Transverse colon (tissue), 3 donors: ENCODE results near the gene SULF2.

Source experiments
- CTCF ChIP-seq, 5 experiments: fragments of 200-600 bp in 3 of 5; fragments of 450-650 bp in 2 of 5; sonication (generic) in 3 of 5; IDR thresholded peaks; 1 replicate in 2 of 5; 2 replicates in 3 of 5; pipeline ENCODE4 v1.5.1; 2016 to 2017; ENCODE audit warnings: antibody characterized with exemption in 5 of 5, inconsistent platforms in 3 of 5, mild to moderate bottlenecking in 2 of 5, moderate library complexity in 1 of 5
- EP300 ChIP-seq: sonication (generic); formaldehyde crosslinking; IDR thresholded peaks from one replicate; pipeline ENCODE4 v1.6.1; 2017; ENCODE audit warnings: antibody characterized with exemption, low read depth
- POLR2A ChIP-seq: fragments of 450-650 bp; IDR thresholded peaks from one replicate; pipeline ENCODE4 v1.6.1; 2016; ENCODE audit warnings: antibody characterized with exemption, mild to moderate bottlenecking, moderate library complexity

- TF ChIP-seq CTCF (IDR thresholded peaks at IDR 0.05): peak; percentile 61 to 75 (median 70)
- no peak for TF ChIP-seq POLR2A
- TF ChIP-seq EP300: no peak
Observed at GRCh38 chr20:47677635-47678453, 107.4 kb downstream of the SULF2 start.
